GM21390 (cell line): ENCODE data around the gene CPED1.
"Not testable (repeated sequence)": the region's sequence is repeated elsewhere in the genome, so short reads cannot be mapped to it uniquely, and the experiment has no call there.

ENCODE experiments used
- ATAC-seq: cut with Tn5 transposase; IDR thresholded peaks from one replicate; pipeline ENCODE4 v1.9.1; 2021; ENCODE audit not compliant: unreplicated experiment

Gene CPED1

GRCh38 chr7:121016966-121017365 is 28.5 kb downstream of the CPED1 start:
- no peak for ATAC-seq

GRCh38 chr7:121017586-121017985 is 29.1 kb downstream of the CPED1 start:
- no peak for ATAC-seq

- ATAC-seq: no peak
Observed at GRCh38 chr7:121019018-121019417, 30.5 kb downstream of the CPED1 start.

GRCh38 chr7:121020249-121020988 is 31.9 kb downstream of the CPED1 start:
- no peak for ATAC-seq

GRCh38 chr7:121020989-121021969 is 32.8 kb downstream of the CPED1 start:
- ATAC-seq: no peak

GRCh38 chr7:121023194-121023593 is 34.7 kb downstream of the CPED1 start:
- no peak for ATAC-seq

GRCh38 chr7:121023683-121024511 is 35.4 kb downstream of the CPED1 start:
- no peak for ATAC-seq

GRCh38 chr7:121024611-121025010 is 36.1 kb downstream of the CPED1 start:
- ATAC-seq: no peak

GRCh38 chr7:121026159-121026558 is 37.6 kb downstream of the CPED1 start:
- ATAC-seq: no peak

GRCh38 chr7:121026577-121027111 is 38.1 kb downstream of the CPED1 start:
- ATAC-seq: no peak

- ATAC-seq: no peak
Observed at GRCh38 chr7:121027761-121028669, 39.5 kb downstream of the CPED1 start.

GRCh38 chr7:121029302-121029701 is 40.8 kb downstream of the CPED1 start:
- no peak for ATAC-seq

GRCh38 chr7:121030308-121030707 is 41.8 kb downstream of the CPED1 start:
- ATAC-seq: no peak

- ATAC-seq: no peak
Observed at GRCh38 chr7:121032645-121033460, 44.3 kb downstream of the CPED1 start.

GRCh38 chr7:121034929-121035328 is 46.4 kb downstream of the CPED1 start:
- no peak for ATAC-seq

GRCh38 chr7:121036776-121037175 is 48.3 kb downstream of the CPED1 start:
- ATAC-seq: not testable (repeated sequence)

- not testable (repeated sequence) for ATAC-seq
Observed at GRCh38 chr7:121037329-121037728, 48.8 kb downstream of the CPED1 start.

GRCh38 chr7:121037957-121038716 is 49.6 kb downstream of the CPED1 start:
- ATAC-seq: no peak
